CD14-positive monocyte (primary cell): ENCODE results near the gene TFPT. TPM values are rescaled to one million over a fixed set of nuclear protein-coding genes. Genes with fewer than 3 reads are reported as not detected.

Source experiments
- DNase-seq, 3 donors: peaks; one replicate each; pipeline ENCODE4 v3.0.0-alpha.2; 2011 to 2022
- H2AFZ ChIP-seq: 2 replicates; pipeline ENCODE4 v1.6.0; 2012; ENCODE audit warnings: mild to moderate bottlenecking, low read depth, low read length, inconsistent platforms; ENCODE audit not compliant: insufficient read depth, poor library complexity, severe bottlenecking
- H3K27ac ChIP-seq, 2 donors: 1 replicate in 1 of 2; 2 replicates in 1 of 2; pipeline ENCODE4 v1.5.1; 2012 to 2013; ENCODE audit warnings: low read length in 2 of 2, control low read depth in 1 of 2, inconsistent platforms in 1 of 2, low read depth in 1 of 2, mild to moderate bottlenecking in 1 of 2
- H3K27me3 ChIP-seq, 2 donors: one replicate each; pipeline versions ENCODE4 v1.6.0 to v1.6.1; 2011 to 2013; ENCODE audit warnings: low read length in 2 of 2; ENCODE audit not compliant: control insufficient read depth in 2 of 2, insufficient read depth in 2 of 2
- H3K36me3 ChIP-seq, 2 donors: replicated peaks in 1 of 2; 1 replicate in 1 of 2; 2 replicates in 1 of 2; pipeline versions ENCODE4 v1.5.1 to v1.6.1; 2012 to 2013; ENCODE audit warnings: low read length in 2 of 2, control low read depth in 1 of 2, inconsistent platforms in 1 of 2, mild to moderate bottlenecking in 1 of 2; ENCODE audit not compliant: insufficient read depth in 2 of 2, control insufficient read depth in 1 of 2
- H3K4me1 ChIP-seq, 2 donors: 1 replicate in 1 of 2; 2 replicates in 1 of 2; pipeline versions ENCODE4 v1.5.1 to v1.6.1; 2012 to 2013; ENCODE audit warnings: low read length in 2 of 2, control low read depth in 1 of 2, inconsistent platforms in 1 of 2, mild to moderate bottlenecking in 1 of 2, moderate library complexity in 1 of 2; ENCODE audit not compliant: insufficient read depth in 2 of 2, control insufficient read depth in 1 of 2
- H3K4me2 ChIP-seq: replicated peaks from 2 replicates; pipeline ENCODE3; 2012; ENCODE audit warnings: low read length, moderate library complexity, mild to moderate bottlenecking; ENCODE audit not compliant: poor library complexity, severe bottlenecking; ENCODE audit errors: extremely low read depth
- H3K4me3 ChIP-seq, 3 experiments: fragments of 200-600 bp in 1 of 3; sonication (generic) in 1 of 3; replicated peaks in 1 of 3; 1 replicate in 2 of 3; 2 replicates in 1 of 3; pipeline ENCODE4 v1.5.1; 2011 to 2013; ENCODE audit warnings: low read length in 3 of 3, mild to moderate bottlenecking in 3 of 3, control low read depth in 2 of 3, low read depth in 2 of 3, inconsistent platforms in 1 of 3, moderate library complexity in 1 of 3
- H3K79me2 ChIP-seq: 2 replicates; pipeline ENCODE4 v1.6.0; 2012; ENCODE audit warnings: mild to moderate bottlenecking, control low read depth, inconsistent platforms, low read length, moderate library complexity; ENCODE audit not compliant: insufficient read depth
- H3K9ac ChIP-seq: 2 replicates; pipeline ENCODE4 v1.6.0; 2017; ENCODE audit warnings: low read length, mild to moderate bottlenecking; ENCODE audit not compliant: insufficient read depth, poor library complexity, severe bottlenecking
- H3K9me3 ChIP-seq, 2 donors: replicated peaks in 1 of 2; 1 replicate in 1 of 2; 2 replicates in 1 of 2; pipeline versions ENCODE4 v1.5.1 to v1.6.1; 2012 to 2013; ENCODE audit warnings: low read length in 2 of 2, control low read depth in 1 of 2; ENCODE audit not compliant: control insufficient read depth in 1 of 2, insufficient read depth in 1 of 2
- H4K20me1 ChIP-seq: 2 replicates; pipeline ENCODE4 v1.6.0; 2012; ENCODE audit warnings: mild to moderate bottlenecking, low read length, control low read depth, moderate library complexity; ENCODE audit not compliant: insufficient read depth
- H3K27ac Mint-ChIP-seq, 7 donors: one replicate each; pipeline ENCODE4 v1.8.0; 2020; ENCODE audit warnings: mild to moderate bottlenecking in 7 of 7, mixed read lengths in 7 of 7, moderate library complexity in 6 of 7, inconsistent platforms in 2 of 7
- H3K27me3 Mint-ChIP-seq, 3 donors: one replicate each; pipeline ENCODE4 v1.8.0; 2021 to 2022; ENCODE audit warnings: low read depth in 3 of 3, mild to moderate bottlenecking in 3 of 3, mixed read lengths in 3 of 3, moderate library complexity in 3 of 3, inconsistent platforms in 1 of 3
- H3K36me3 Mint-ChIP-seq, 2 donors: one replicate each; pipeline ENCODE4 v1.8.0; 2020; ENCODE audit warnings: mixed read lengths in 2 of 2, inconsistent platforms in 1 of 2, mild to moderate bottlenecking in 1 of 2
- H3K4me1 Mint-ChIP-seq: one replicate; pipeline ENCODE4 v1.8.0; 2020; ENCODE audit warnings: mild to moderate bottlenecking, mixed read lengths
- H3K4me3 Mint-ChIP-seq, 2 donors: one replicate each; pipeline ENCODE4 v1.8.0; 2020; ENCODE audit warnings: mild to moderate bottlenecking in 2 of 2, mixed read lengths in 2 of 2, moderate library complexity in 1 of 2
- H3K9me3 Mint-ChIP-seq, 7 donors: one replicate each; pipeline ENCODE4 v1.8.0; 2020 to 2022; ENCODE audit warnings: mixed read lengths in 7 of 7, mild to moderate bottlenecking in 6 of 7, moderate library complexity in 6 of 7, inconsistent platforms in 2 of 7
- WGBS: methylation state at CpG from one replicate; pipeline ENCODE4 v1.1.5; 2013; ENCODE audit warnings: missing lambda C conversion rate; ENCODE audit not compliant: insufficient coverage; 5-methylcytosine and 5-hydroxymethylcytosine counted together
- intact Hi-C, 2 donors: fragments of 100-400 bp; cut with micrococcal nuclease; formaldehyde crosslinking; loops; one replicate each; pipeline versions ENCODE4 v1.15.0 to v1.15.1; 2023
- polyA plus RNA-seq, 3 donors: library from polyadenylated mRNA; depleted of rRNA in 1 of 3; unstranded in 2 of 3; stranded (reverse) in 1 of 3; fragments of 300-500 nt in 2 of 3; fragments of >200 nt in 1 of 3; fragmentation: Illumina TruSeq in 2 of 3; gene quantifications; 1 replicate in 2 of 3; 2 replicates in 1 of 3; pipeline ENCODE4 v1.2.3, GENCODE V29; 2012 to 2021
- TF ChIP-seq, protein P1 (sequence below): fragments of 200-600 bp; IDR thresholded peaks from one replicate; pipeline ENCODE4 v1.8.0; 2022; ENCODE audit warnings: antibody characterized with exemption, mild to moderate bottlenecking

The TFPT gene
- polyA plus RNA-seq, 3 donors = 7.0 to 11.5 (median 9.5) TPM

DNA sequence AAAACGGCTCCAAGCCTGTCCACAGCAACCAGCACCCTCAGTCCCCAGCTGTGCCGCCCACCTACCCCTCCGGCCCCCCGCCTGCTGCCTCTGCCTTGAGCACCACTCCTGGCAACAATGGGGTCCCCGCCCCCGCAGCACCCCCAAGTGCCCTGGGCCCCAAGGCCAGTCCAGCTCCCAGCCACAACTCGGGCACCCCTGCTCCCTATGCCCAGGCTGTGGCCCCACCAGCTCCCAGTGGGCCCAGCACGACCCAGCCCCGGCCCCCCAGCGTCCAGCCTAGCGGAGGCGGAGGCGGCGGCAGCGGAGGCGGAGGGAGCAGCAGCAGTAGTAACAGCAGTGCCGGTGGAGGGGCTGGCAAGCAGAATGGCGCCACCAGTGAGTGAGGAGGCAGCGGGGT lies 32.7 kb upstream of the TFPT start:
- no peak overlapping the region for H3K27ac ChIP-seq
- DNase-seq = no peak
- H3K27ac Mint-ChIP-seq = peak overlapping the region in 1 of 7 donors; percentile 6
- peaks cover 92 to 99% of the 10 kb centered on the region in 2 donors for H3K36me3 ChIP-seq
- H3K36me3 Mint-ChIP-seq = peaks cover 85 to 95% of the 10 kb centered on the region in 2 donors
- H3K4me3 ChIP-seq = no peak overlapping the region
- H3K4me1 ChIP-seq = no peaks in the 10 kb centered on the region
- intact Hi-C loops = no loop called here
- peaks cover 0 to 2% (median 0%) of the 10 kb centered on the region in 3 donors for H3K27me3 Mint-ChIP-seq
- no peaks in the 10 kb centered on the region for H3K27me3 ChIP-seq
- WGBS = 94% methylated on average over 18 of the region's 19 CpGs
- H3K4me1 Mint-ChIP-seq = no peaks in the 10 kb centered on the region
- H3K9me3 ChIP-seq = no peaks in the 10 kb centered on the region
- no peak overlapping the region for H2AFZ ChIP-seq
- H3K79me2 ChIP-seq = peaks cover 3% of the 10 kb centered on the region
- H3K9ac ChIP-seq = no peak overlapping the region
- H4K20me1 ChIP-seq = peaks cover 82% of the 10 kb centered on the region
- H3K4me3 Mint-ChIP-seq = no peak overlapping the region
- TF ChIP-seq, protein P1, sequence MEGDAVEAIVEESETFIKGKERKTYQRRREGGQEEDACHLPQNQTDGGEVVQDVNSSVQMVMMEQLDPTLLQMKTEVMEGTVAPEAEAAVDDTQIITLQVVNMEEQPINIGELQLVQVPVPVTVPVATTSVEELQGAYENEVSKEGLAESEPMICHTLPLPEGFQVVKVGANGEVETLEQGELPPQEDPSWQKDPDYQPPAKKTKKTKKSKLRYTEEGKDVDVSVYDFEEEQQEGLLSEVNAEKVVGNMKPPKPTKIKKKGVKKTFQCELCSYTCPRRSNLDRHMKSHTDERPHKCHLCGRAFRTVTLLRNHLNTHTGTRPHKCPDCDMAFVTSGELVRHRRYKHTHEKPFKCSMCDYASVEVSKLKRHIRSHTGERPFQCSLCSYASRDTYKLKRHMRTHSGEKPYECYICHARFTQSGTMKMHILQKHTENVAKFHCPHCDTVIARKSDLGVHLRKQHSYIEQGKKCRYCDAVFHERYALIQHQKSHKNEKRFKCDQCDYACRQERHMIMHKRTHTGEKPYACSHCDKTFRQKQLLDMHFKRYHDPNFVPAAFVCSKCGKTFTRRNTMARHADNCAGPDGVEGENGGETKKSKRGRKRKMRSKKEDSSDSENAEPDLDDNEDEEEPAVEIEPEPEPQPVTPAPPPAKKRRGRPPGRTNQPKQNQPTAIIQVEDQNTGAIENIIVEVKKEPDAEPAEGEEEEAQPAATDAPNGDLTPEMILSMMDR = no peak
- no peaks in the 10 kb centered on the region for H3K9me3 Mint-ChIP-seq
- H3K4me2 ChIP-seq = no peak overlapping the region

DNA sequence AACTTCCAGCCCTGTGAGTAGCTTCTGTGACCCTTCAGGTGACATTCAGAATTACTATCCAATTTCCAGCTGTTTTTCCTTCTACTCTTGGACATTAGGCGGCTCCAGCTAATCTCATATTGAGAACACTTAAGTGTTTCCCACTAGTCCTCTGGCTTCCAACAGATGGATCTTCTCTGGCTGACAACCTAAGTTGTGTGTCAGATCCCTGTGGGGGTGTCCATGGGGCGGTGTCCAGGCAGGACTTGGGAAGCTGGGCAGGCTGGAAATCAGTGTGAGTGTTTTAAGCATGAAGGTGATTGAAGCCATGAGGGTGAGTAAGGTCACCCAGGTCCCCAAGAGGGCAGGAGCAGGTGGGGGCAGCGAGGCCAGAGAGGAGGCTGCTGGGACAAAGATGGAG lies 32.2 kb upstream of the TFPT start:
- H3K4me3 Mint-ChIP-seq = no peak overlapping the region
- peaks cover 82% of the 10 kb centered on the region for H4K20me1 ChIP-seq
- no peak overlapping the region for H3K27ac ChIP-seq
- no peak overlapping the region for H3K9ac ChIP-seq
- H3K79me2 ChIP-seq = peaks cover 8% of the 10 kb centered on the region
- peaks cover 93 to 99% of the 10 kb centered on the region in 2 donors for H3K36me3 ChIP-seq
- 86% methylated on average over 1 of the region's 3 CpGs for WGBS
- no peaks in the 10 kb centered on the region for H3K4me1 Mint-ChIP-seq
- no peak overlapping the region for H3K4me3 ChIP-seq
- H3K27me3 Mint-ChIP-seq = peaks cover 0 to 2% (median 0%) of the 10 kb centered on the region in 3 donors
- no peak overlapping the region for H2AFZ ChIP-seq
- no peak for DNase-seq
- H3K9me3 Mint-ChIP-seq = no peaks in the 10 kb centered on the region
- no peaks in the 10 kb centered on the region for H3K4me1 ChIP-seq
- TF ChIP-seq, protein P1 = no peak
- H3K27me3 ChIP-seq = no peaks in the 10 kb centered on the region
- H3K27ac Mint-ChIP-seq = peak overlapping the region in 2 of 7 donors; percentile 6 to 9
- intact Hi-C loops = no loop called here
- no peaks in the 10 kb centered on the region for H3K9me3 ChIP-seq
- H3K4me2 ChIP-seq = no peak overlapping the region
- peaks cover 87 to 98% of the 10 kb centered on the region in 2 donors for H3K36me3 Mint-ChIP-seq
